Thyroid gland (tissue), 4 donors: Measurements from ENCODE around the gene MAPRE2.

Source experiments
- POLR2A ChIP-seq, 2 donors: fragments of 450-650 bp; IDR thresholded peaks; one replicate each; pipeline ENCODE4 v1.6.1; 2017; ENCODE audit warnings: antibody characterized with exemption in 2 of 2, mild to moderate bottlenecking in 2 of 2, moderate library complexity in 1 of 2
- TF ChIP-seq, protein P1 (sequence below), 6 experiments: fragments of 200-600 bp in 3 of 6; fragments of 450-650 bp in 3 of 6; sonication (generic) in 3 of 6; IDR thresholded peaks; one replicate each; pipeline ENCODE4 v1.5.1; 2016 to 2019; ENCODE audit warnings: antibody characterized with exemption in 6 of 6, mild to moderate bottlenecking in 2 of 6, inconsistent platforms in 1 of 6, moderate library complexity in 1 of 6

GRCh38 chr18:35139517-35139916 lies 98.3 kb downstream of the MAPRE2 start:
- TF ChIP-seq, protein P1, sequence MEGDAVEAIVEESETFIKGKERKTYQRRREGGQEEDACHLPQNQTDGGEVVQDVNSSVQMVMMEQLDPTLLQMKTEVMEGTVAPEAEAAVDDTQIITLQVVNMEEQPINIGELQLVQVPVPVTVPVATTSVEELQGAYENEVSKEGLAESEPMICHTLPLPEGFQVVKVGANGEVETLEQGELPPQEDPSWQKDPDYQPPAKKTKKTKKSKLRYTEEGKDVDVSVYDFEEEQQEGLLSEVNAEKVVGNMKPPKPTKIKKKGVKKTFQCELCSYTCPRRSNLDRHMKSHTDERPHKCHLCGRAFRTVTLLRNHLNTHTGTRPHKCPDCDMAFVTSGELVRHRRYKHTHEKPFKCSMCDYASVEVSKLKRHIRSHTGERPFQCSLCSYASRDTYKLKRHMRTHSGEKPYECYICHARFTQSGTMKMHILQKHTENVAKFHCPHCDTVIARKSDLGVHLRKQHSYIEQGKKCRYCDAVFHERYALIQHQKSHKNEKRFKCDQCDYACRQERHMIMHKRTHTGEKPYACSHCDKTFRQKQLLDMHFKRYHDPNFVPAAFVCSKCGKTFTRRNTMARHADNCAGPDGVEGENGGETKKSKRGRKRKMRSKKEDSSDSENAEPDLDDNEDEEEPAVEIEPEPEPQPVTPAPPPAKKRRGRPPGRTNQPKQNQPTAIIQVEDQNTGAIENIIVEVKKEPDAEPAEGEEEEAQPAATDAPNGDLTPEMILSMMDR (IDR thresholded peaks at IDR 0.05): no peak
- TF ChIP-seq POLR2A (IDR thresholded peaks at IDR 0.05): no peak
